SK-N-MC (cell line): ENCODE results near the gene PTGIS.

Experiments
- EZH2 ChIP-seq: fragments of 200-600 bp; sonication (generic); IDR thresholded peaks from one replicate; pipeline ENCODE4 v1.6.1; 2017; ENCODE audit warnings: antibody characterized with exemption
- POLR2AphosphoS5 ChIP-seq: IDR thresholded peaks from 2 replicates; pipeline ENCODE4 v1.6.1; 2012; ENCODE audit warnings: mild to moderate bottlenecking, low read depth, low read length, borderline replicate concordance

- TF ChIP-seq POLR2AphosphoS5 (no peak), EZH2 (no peak)
These were observed 92.0 kb downstream of the PTGIS start for GRCh38 chr20:49476016-49476355.
